K562 (cell line): ENCODE results near the gene FGF14. TPM values are rescaled to one million over a fixed set of nuclear protein-coding genes. Genes with fewer than 3 reads are reported as not detected.

Experiments used
- ATAC-seq: fragments of 200-7000 bp; cut with Tn5 transposase; 3 replicates; pipeline ENCODE4 v1.9.1; 2020; ENCODE audit warnings: moderate library complexity
- BruUV-seq: library from RNA; stranded (reverse); fragments of 400-500 nt; replicated peaks from 2 replicates; lab custom pipeline; 2021; lab: Mats Ljungman, UMichigan
- CTCF ChIA-PET: fragments of 300-600 bp; formaldehyde crosslinking; extraction: SDS; loops from one replicate; lab custom pipeline; 2021; ENCODE audit warnings: low intra/inter-chr PET ratio; lab: Yijun Ruan, JAX
- POLR2A ChIA-PET: fragments of 300-600, 350-650 bp; sonication (Branson Sonifier 250); formaldehyde crosslinking; extraction: SDS; loops from one replicate; lab custom pipeline; 2021; ENCODE audit warnings: antibody characterized with exemption, inconsistent platforms; lab: Yijun Ruan, JAX
- DNase-seq, 4 experiments: peaks; one replicate each; pipeline versions ENCODE4 v3.0.0 to v3.0.0-alpha.2; 2011 to 2018; ENCODE audit warnings: low spot score in 3 of 4, mixed read lengths in 3 of 4; ENCODE audit errors: extremely low read depth in 1 of 4
- FAIRE-seq: peaks from 2 replicates; lab custom pipeline; 2011; peaks lifted over from hg19 to GRCh38; lab: Jason Lieb, UNC
- H2AFZ ChIP-seq: 2 replicates; pipeline ENCODE4 v1.6.0; 2011; ENCODE audit warnings: low read depth, low read length, control low read depth, inconsistent platforms
- H3K27ac ChIP-seq: fragments of 200-600 bp; 3 replicates; pipeline ENCODE4 v1.8.0; 2011; ENCODE audit warnings: low read depth, mild to moderate bottlenecking, control low read depth, inconsistent platforms, low read length, moderate library complexity, mixed read lengths; ENCODE audit errors: extremely low read depth
- H3K27me3 ChIP-seq, 2 experiments: fragments of 300-600 bp in 1 of 2; 2 replicates in 1 of 2; 3 replicates in 1 of 2; pipeline versions ENCODE4 v1.6.0 to v1.8.0; 2011; ENCODE audit warnings: inconsistent platforms in 2 of 2, low read length in 2 of 2, mild to moderate bottlenecking in 1 of 2, mixed read lengths in 1 of 2, moderate library complexity in 1 of 2; ENCODE audit not compliant: control insufficient read depth in 2 of 2, insufficient read depth in 2 of 2
- H3K36me3 ChIP-seq: fragments of 300-600 bp; 3 replicates; pipeline ENCODE4 v1.8.0; 2011; ENCODE audit warnings: mild to moderate bottlenecking, low read length, inconsistent platforms; ENCODE audit not compliant: control insufficient read depth, insufficient read depth
- H3K4me1 ChIP-seq, 2 experiments: fragments of 200-600 bp in 1 of 2; replicated peaks in 1 of 2; 2 replicates in 1 of 2; 3 replicates in 1 of 2; pipeline versions ENCODE4 v1.5.1 to v1.8.0; 2011; ENCODE audit warnings: inconsistent platforms in 2 of 2, low read length in 2 of 2, mild to moderate bottlenecking in 1 of 2, mixed read lengths in 1 of 2, moderate library complexity in 1 of 2; ENCODE audit not compliant: control insufficient read depth in 2 of 2, insufficient read depth in 2 of 2
- H3K4me2 ChIP-seq: 2 replicates; pipeline ENCODE4 v1.6.1; 2011; ENCODE audit warnings: low read length, control low read depth, inconsistent platforms, mixed read lengths; ENCODE audit not compliant: insufficient read depth
- H3K4me3 ChIP-seq: fragments of 200-600 bp; sonication (generic), shearing (Covaris generic); 2 replicates; pipeline ENCODE4 v1.5.1; 2016; ENCODE audit warnings: control low read depth, inconsistent platforms
- H3K79me2 ChIP-seq: fragments of 200-600 bp; 3 replicates; pipeline ENCODE4 v1.8.0; 2011; ENCODE audit warnings: low read length, inconsistent platforms; ENCODE audit not compliant: control insufficient read depth, insufficient read depth
- H3K9ac ChIP-seq, 2 experiments: 2 replicates each; pipeline versions ENCODE4 v1.6.0 to v1.6.1; 2011; ENCODE audit warnings: low read depth in 2 of 2, low read length in 2 of 2, control low read depth in 1 of 2, inconsistent platforms in 1 of 2, mild to moderate bottlenecking in 1 of 2, mixed read lengths in 1 of 2; ENCODE audit not compliant: insufficient read depth in 1 of 2
- H3K9me1 ChIP-seq: one replicate; pipeline ENCODE4 v1.6.0; 2011; ENCODE audit warnings: inconsistent platforms, mild to moderate bottlenecking, low read length, moderate library complexity; ENCODE audit not compliant: control insufficient read depth, insufficient read depth
- H3K9me3 ChIP-seq: replicated peaks from 2 replicates; pipeline ENCODE4 v1.5.1; 2011; ENCODE audit warnings: low read depth, low read length, inconsistent platforms; ENCODE audit not compliant: control insufficient read depth, insufficient read depth
- H4K20me1 ChIP-seq: replicated peaks from 2 replicates; pipeline ENCODE4 v1.6.1; 2011; ENCODE audit warnings: low read length, inconsistent platforms, mixed read lengths; ENCODE audit not compliant: control insufficient read depth, insufficient read depth
- BACH1 ChIP-seq: fragments of 200-800 bp; sonication (Bioruptor generic); IDR thresholded peaks from 2 replicates; pipeline ENCODE4 v1.6.1; 2016; ENCODE audit warnings: missing genetic modification characterization, missing compliant biosample characterization
- BHLHE40 ChIP-seq: IDR thresholded peaks from 2 replicates; pipeline ENCODE4 v1.6.1; 2011; ENCODE audit warnings: low read length, improper control_type of control experiment
- CREB5 ChIP-seq: fragments of 250-450 bp; sonication (Bioruptor Pico); IDR thresholded peaks from 2 replicates; pipeline ENCODE4 v1.5.0; 2020; ENCODE audit warnings: mild to moderate bottlenecking
- FOXP4 ChIP-seq: sonication (generic); formaldehyde crosslinking; IDR thresholded peaks from 2 replicates; pipeline ENCODE4 v1.8.0; 2022; ENCODE audit warnings: mild to moderate bottlenecking, missing genetic modification reagents, borderline replicate concordance
- GTF3C2 ChIP-seq: IDR thresholded peaks from 3 replicates; pipeline ENCODE4 v1.6.1; 2011; ENCODE audit warnings: borderline replicate concordance, mild to moderate bottlenecking, moderate library complexity; ENCODE audit not compliant: insufficient read length; ENCODE audit errors: extremely low read depth
- NFE2 ChIP-seq: IDR thresholded peaks from 2 replicates; pipeline ENCODE4 v1.6.1; 2014; ENCODE audit warnings: antibody characterized with exemption, low read depth
- RBM34 ChIP-seq: fragments of 200-400 bp; formaldehyde crosslinking; IDR thresholded peaks from 2 replicates; pipeline ENCODE4 v1.6.1; 2018; ENCODE audit warnings: low read length, borderline replicate concordance; ENCODE audit not compliant: insufficient read depth
- RBM39 ChIP-seq: fragments of 200-400 bp; formaldehyde crosslinking; optimal IDR thresholded peaks from 2 replicates; pipeline ENCODE3; 2018; ENCODE audit warnings: low read depth, low read length
- SETDB1 ChIP-seq: IDR thresholded peaks from one replicate; pipeline ENCODE4 v1.6.1; 2012; ENCODE audit warnings: low read length, control low read depth, inconsistent platforms
- TAF15 ChIP-seq: fragments of 200-400 bp; formaldehyde crosslinking; IDR thresholded peaks from 2 replicates; pipeline ENCODE4 v1.6.1; 2017; ENCODE audit warnings: mild to moderate bottlenecking, low read depth, low read length, moderate library complexity
- ZNF134 ChIP-seq: fragments of 250-450 bp; sonication (Bioruptor Pico); conservative IDR thresholded peaks from 2 replicates; pipeline ENCODE4 v1.4.0; 2020
- ZNF274 ChIP-seq: IDR thresholded peaks from 2 replicates; pipeline ENCODE4 v1.6.1; 2011; ENCODE audit warnings: low read depth, mild to moderate bottlenecking, low read length, moderate library complexity, borderline replicate concordance
- ZNF512 ChIP-seq: IDR thresholded peaks from 2 replicates; pipeline ENCODE4 v1.6.1; 2016; ENCODE audit warnings: missing genetic modification characterization, missing compliant biosample characterization
- ZNF644 ChIP-seq: fragments of 200-800 bp; sonication (Bioruptor generic); IDR thresholded peaks from 2 replicates; pipeline ENCODE4 v1.6.1; 2016; ENCODE audit warnings: low read depth, missing genetic modification characterization, missing compliant biosample characterization
- WGBS: fragments of 100-300 bp; shearing (Covaris generic); methylation state at CpG from one replicate; pipeline ENCODE4 v1.1.6; 2016; ENCODE audit warnings: low coverage, mixed read lengths; ENCODE audit not compliant: insufficient coverage; ENCODE audit errors: missing lambda C conversion rate; 5-methylcytosine and 5-hydroxymethylcytosine counted together
- in situ Hi-C: fragments of 300-500 bp; cut with MboI; formaldehyde crosslinking; loops from 4 replicates; pipeline ENCODE4 v1.15.0; 2018; ENCODE audit warnings: inconsistent platforms, mixed read lengths
- intact Hi-C: fragments of 100-400 bp; cut with micrococcal nuclease; formaldehyde crosslinking; loops from 2 replicates; pipeline ENCODE4 v1.14.2; 2022
- polyA plus RNA-seq, 8 experiments: library from polyadenylated mRNA; depleted of rRNA in 4 of 8; stranded (reverse) in 5 of 8; unstranded in 3 of 8; fragments of >200 nt; fragmentation: Nextera tagmentation in 2 of 8; fragmentation: Illumina TruSeq in 1 of 8; extraction: Ambion mirVana in 2 of 8; extraction: Trizol in 1 of 8; gene quantifications; 2 replicates each; pipeline versions ENCODE4 v1.2.1 to v1.2.3, GENCODE V29; 2011 to 2014; ENCODE audit warnings: inconsistent platforms in 1 of 8, missing spikeins in 1 of 8
- total RNA-seq, 7 experiments: library from RNA; depleted of rRNA in 6 of 7; stranded (reverse); fragments of >200 nt in 6 of 7; fragmentation: Illumina TruSeq in 2 of 7; extraction: Trizol in 2 of 7; gene quantifications; 2 replicates each; pipeline versions ENCODE4 v1.2.1 to v1.2.3, GENCODE V29; 2011 to 2021; ENCODE audit warnings: low replicate concordance in 1 of 7

Gene FGF14
- total and polyA plus RNA-seq, 9 of the 15 experiments (the other 6 are each of a cell fraction or from before 2014, with no cell fraction given) = not detected

- TF ChIP-seq GTF3C2 (no peak), TAF15 (no peak), SETDB1 (no peak), CREB5 (no peak)
- TF ChIP-seq, all 486 proteins: peak for 0
Measured at GRCh38 chr13:101728021-101728420, 673.8 kb downstream of the FGF14 start (continued).

- H3K4me1 ChIP-seq = no peaks in the 10 kb centered on the region
- in situ Hi-C loops = no loop called here
- no peak overlapping the region for H2AFZ ChIP-seq
- no peak for ATAC-seq
- H3K9me3 ChIP-seq = no peaks in the 10 kb centered on the region
- H3K9ac ChIP-seq = no peak overlapping the region
- no peak for DNase-seq
- no peak overlapping the region for H3K4me2 ChIP-seq
- CTCF ChIA-PET = no interaction called here
- H3K27me3 ChIP-seq = no peaks in the 10 kb centered on the region
- no peaks in the 10 kb centered on the region for H3K79me2 ChIP-seq
- WGBS = 0% methylated on average over 1 of the region's 1 CpG
- no peaks in the 10 kb centered on the region for H3K9me1 ChIP-seq
- no peak overlapping the region for H3K27ac ChIP-seq
- no peak for FAIRE-seq
- no peaks in the 10 kb centered on the region for H3K36me3 ChIP-seq
- no peak overlapping the region for H3K4me3 ChIP-seq
- POLR2A ChIA-PET = no interaction called here
- no peaks in the 10 kb centered on the region for H4K20me1 ChIP-seq
- no TSS peak for BruUV-seq
- intact Hi-C loops = no loop called here
- TF ChIP-seq BACH1 (tag) (no peak), BHLHE40 (no peak), NFE2 (no peak), ZNF274 (no peak), RBM39 (no peak), RBM34 (no peak), ZNF134 (CRISPR knock-in tag) (no peak), FOXP4 (no peak), ZNF512 (tag) (no peak), ZNF644 (tag) (no peak)
Measured at GRCh38 chr13:101727118-101727517, 674.7 kb downstream of the FGF14 start.
